HL-60/S4 (cell line): ENCODE data around the gene ECHDC1.
"Not testable (repeated sequence)": the region's sequence is repeated elsewhere in the genome, so short reads cannot be mapped to it uniquely, and the experiment has no call there.

ENCODE experiments used
- in situ Hi-C: fragments of 300-500 bp; cut with MboI; formaldehyde crosslinking; loops from 2 replicates; pipeline ENCODE4 v1.14.3; 2022; ENCODE audit warnings: low sequenced_read_pairs

The ECHDC1 gene

GRCh38 chr6:127342296-127342945 lies 988 bp downstream of the ECHDC1 start:
- in situ Hi-C loops: no loop called here

GRCh38 chr6:127341471-127342202 lies 1.8 kb downstream of the ECHDC1 start:
- in situ Hi-C loops: no loop called here

- in situ Hi-C loops: no loop called here
Measured at GRCh38 chr6:127340171-127340570, 3.2 kb downstream of the ECHDC1 start.

- in situ Hi-C loops: no loop called here
Measured at GRCh38 chr6:127338936-127339335, 4.5 kb downstream of the ECHDC1 start.

- in situ Hi-C loops: no loop called here
Measured at GRCh38 chr6:127332383-127332961, 10.9 kb downstream of the ECHDC1 start.

GRCh38 chr6:127331256-127331655 lies 12.2 kb downstream of the ECHDC1 start:
- in situ Hi-C loops: not testable (repeated sequence)

GRCh38 chr6:127328043-127328609 lies 15.3 kb downstream of the ECHDC1 start:
- in situ Hi-C loops: no loop called here

GRCh38 chr6:127319686-127320085 lies 23.7 kb downstream of the ECHDC1 start:
- in situ Hi-C loops: no loop called here

- in situ Hi-C loops: no loop called here
Measured at GRCh38 chr6:127317388-127318128, 25.9 kb downstream of the ECHDC1 start.

- in situ Hi-C loops: no loop called here
Measured at GRCh38 chr6:127305741-127306140, 37.7 kb downstream of the ECHDC1 start.

GRCh38 chr6:127303917-127304316 lies 39.5 kb downstream of the ECHDC1 start:
- in situ Hi-C loops: no loop called here

GRCh38 chr6:127302728-127303660 lies 40.4 kb downstream of the ECHDC1 start:
- in situ Hi-C loops: no loop called here

GRCh38 chr6:127301199-127301700 lies 42.2 kb downstream of the ECHDC1 start:
- in situ Hi-C loops: no loop called here

GRCh38 chr6:127300411-127300810 lies 43.0 kb downstream of the ECHDC1 start:
- in situ Hi-C loops: no loop called here

- in situ Hi-C loops: no loop called here
Measured at GRCh38 chr6:127299522-127300240, 43.7 kb downstream of the ECHDC1 start.

GRCh38 chr6:127298475-127298874 lies 44.9 kb downstream of the ECHDC1 start:
- in situ Hi-C loops: no loop called here

- in situ Hi-C loops: no loop called here
Measured at GRCh38 chr6:127297502-127298070, 45.8 kb downstream of the ECHDC1 start.

- in situ Hi-C loops: no loop called here
Measured at GRCh38 chr6:127291495-127291894, 51.9 kb downstream of the ECHDC1 start.
